GM10266 (cell line): ENCODE measurements around the gene EMX1.

Source experiments
- DNase-seq: peaks from one replicate; pipeline ENCODE4 v3.0.0; 2012; ENCODE audit errors: extremely low spot score
- TF ChIP-seq, protein P1 (sequence below): IDR thresholded peaks from 2 replicates; pipeline ENCODE4 v1.5.1; 2012; ENCODE audit warnings: mild to moderate bottlenecking, low read depth; ENCODE audit not compliant: control insufficient read depth, insufficient read depth; ENCODE audit errors: missing control alignments

EMX1 gene

GRCh38 chr2:72940361-72940760, 23.0 kb downstream of the EMX1 start:
- DNase-seq, result no peak
- TF ChIP-seq, protein P1, sequence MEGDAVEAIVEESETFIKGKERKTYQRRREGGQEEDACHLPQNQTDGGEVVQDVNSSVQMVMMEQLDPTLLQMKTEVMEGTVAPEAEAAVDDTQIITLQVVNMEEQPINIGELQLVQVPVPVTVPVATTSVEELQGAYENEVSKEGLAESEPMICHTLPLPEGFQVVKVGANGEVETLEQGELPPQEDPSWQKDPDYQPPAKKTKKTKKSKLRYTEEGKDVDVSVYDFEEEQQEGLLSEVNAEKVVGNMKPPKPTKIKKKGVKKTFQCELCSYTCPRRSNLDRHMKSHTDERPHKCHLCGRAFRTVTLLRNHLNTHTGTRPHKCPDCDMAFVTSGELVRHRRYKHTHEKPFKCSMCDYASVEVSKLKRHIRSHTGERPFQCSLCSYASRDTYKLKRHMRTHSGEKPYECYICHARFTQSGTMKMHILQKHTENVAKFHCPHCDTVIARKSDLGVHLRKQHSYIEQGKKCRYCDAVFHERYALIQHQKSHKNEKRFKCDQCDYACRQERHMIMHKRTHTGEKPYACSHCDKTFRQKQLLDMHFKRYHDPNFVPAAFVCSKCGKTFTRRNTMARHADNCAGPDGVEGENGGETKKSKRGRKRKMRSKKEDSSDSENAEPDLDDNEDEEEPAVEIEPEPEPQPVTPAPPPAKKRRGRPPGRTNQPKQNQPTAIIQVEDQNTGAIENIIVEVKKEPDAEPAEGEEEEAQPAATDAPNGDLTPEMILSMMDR, result no peak

- TF ChIP-seq, protein P1, result no peak
- DNase-seq, result no peak
Measured at GRCh38 chr2:72940786-72941185, 23.5 kb downstream of the EMX1 start.

DNA sequence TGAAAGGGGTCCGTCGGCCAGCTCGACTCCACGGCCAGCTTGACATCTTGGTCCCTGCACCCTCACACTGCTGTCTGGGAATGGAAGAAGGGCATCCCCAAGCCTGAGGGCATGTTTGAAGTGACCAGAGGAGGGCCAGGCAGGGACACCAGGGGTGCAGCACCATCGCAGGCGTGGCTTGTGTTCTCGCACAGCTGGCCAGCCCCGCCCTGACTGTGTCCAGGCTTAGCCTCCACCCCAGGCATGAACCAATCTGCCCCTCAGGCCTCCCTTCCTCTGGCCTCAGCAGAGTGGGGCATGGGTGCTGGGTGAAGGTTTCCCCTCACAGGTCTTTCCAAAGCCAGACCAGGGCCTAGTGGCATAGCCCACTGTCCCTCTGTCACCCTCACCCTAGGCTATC, 25.0 kb downstream of the EMX1 start:
- no peak for DNase-seq
- TF ChIP-seq, protein P1, result no peak

- no peak for DNase-seq
- TF ChIP-seq, protein P1, result no peak
Measured at GRCh38 chr2:72942881-72943418, 25.6 kb downstream of the EMX1 start.

- no peak for DNase-seq
- TF ChIP-seq, protein P1, result no peak
Measured at GRCh38 chr2:72943540-72944395, 26.4 kb downstream of the EMX1 start.

DNA sequence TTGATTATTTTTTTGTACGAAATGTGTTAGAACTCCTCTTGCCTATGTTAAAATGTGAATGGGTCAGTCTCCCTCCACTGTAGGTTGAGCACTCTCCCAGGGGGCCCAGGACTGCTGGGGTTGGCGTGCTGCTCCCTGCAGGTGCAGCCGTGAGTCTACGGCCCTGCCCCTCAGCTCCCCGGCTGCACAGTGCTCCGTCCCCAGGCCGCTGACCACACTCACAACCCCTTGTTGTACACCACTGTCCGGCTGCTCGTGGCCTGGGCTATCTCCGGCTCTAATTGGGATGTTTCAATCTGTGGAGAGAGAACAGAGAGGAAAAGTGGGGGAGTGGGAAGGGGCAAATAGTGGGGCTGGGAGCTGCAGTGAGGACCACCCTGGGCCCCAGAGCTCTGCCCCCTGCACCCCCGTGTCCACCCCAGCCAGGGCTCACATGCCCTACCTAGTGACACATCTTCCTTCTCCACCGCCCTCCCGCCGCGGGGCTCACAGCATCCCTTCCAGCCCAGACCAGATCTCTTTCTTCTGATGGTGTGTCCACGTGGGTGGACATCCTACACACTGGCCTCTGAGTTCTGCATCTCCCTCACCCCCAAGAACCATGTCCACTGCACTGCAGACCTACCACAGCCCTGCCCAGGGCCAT, 27.6 kb downstream of the EMX1 start:
- TF ChIP-seq, protein P1, result no peak
- DNase-seq, result no peak
